Panc1 (cell line): ENCODE data around the gene OR1A1. TPM values are rescaled to one million over a fixed set of nuclear protein-coding genes. Genes with fewer than 3 reads are reported as not detected.
"Not testable (repeated sequence)": the region's sequence is repeated elsewhere in the genome, so short reads cannot be mapped to it uniquely, and the experiment has no call there.

Source experiments
- ATAC-seq: fragments of 200-7000 bp; cut with Tn5 transposase; 2 replicates; pipeline ENCODE4 v1.9.1; 2020; ENCODE audit warnings: mild to moderate bottlenecking, moderate library complexity
- BruUV-seq: library from RNA; stranded (reverse); fragments of 400-500 nt; replicated peaks from 2 replicates; lab custom pipeline; 2021; lab: Mats Ljungman, UMichigan
- CTCF ChIA-PET: fragments of 300-600 bp; sonication (Branson Sonifier 250); formaldehyde crosslinking; loops from one replicate; lab custom pipeline; 2022; ENCODE audit warnings: antibody characterized with exemption; lab: Charles Lee
- POLR2A ChIA-PET: fragments of 300-600 bp; sonication (Branson Sonifier 250); formaldehyde crosslinking; loops from one replicate; lab custom pipeline; 2022; ENCODE audit warnings: antibody characterized with exemption; lab: Charles Lee
- DNase-seq: peaks from one replicate; pipeline ENCODE4 v3.0.0-alpha.2; 2010; ENCODE audit warnings: low read depth, low spot score
- H3K27ac ChIP-seq: 2 replicates; pipeline ENCODE4 v1.5.1; 2011; ENCODE audit warnings: mild to moderate bottlenecking, low read length, inconsistent platforms
- H3K27me3 ChIP-seq: fragments of 200-500 bp; sonication (Bioruptor generic); 2 replicates; pipeline ENCODE4 v1.6.0; 2014; ENCODE audit warnings: low read length, inconsistent platforms; ENCODE audit not compliant: control insufficient read depth, insufficient read depth
- H3K36me3 ChIP-seq: fragments of 200-500 bp; sonication (Bioruptor generic); 2 replicates; pipeline ENCODE4 v1.5.1; 2014; ENCODE audit warnings: inconsistent platforms, mild to moderate bottlenecking, low read length, moderate library complexity; ENCODE audit not compliant: control insufficient read depth, insufficient read depth
- H3K4me1 ChIP-seq: 2 replicates; pipeline ENCODE4 v1.5.1; 2011; ENCODE audit warnings: inconsistent platforms, mild to moderate bottlenecking, low read length, moderate library complexity; ENCODE audit not compliant: control insufficient read depth, insufficient read depth
- H3K4me3 ChIP-seq, 2 experiments: 2 replicates each; pipeline ENCODE4 v1.5.1; 2011 to 2012; ENCODE audit warnings: low read depth in 2 of 2, low read length in 2 of 2, mild to moderate bottlenecking in 2 of 2, inconsistent platforms in 1 of 2, moderate library complexity in 1 of 2
- H3K9me3 ChIP-seq: fragments of 200-500 bp; sonication (Bioruptor generic); 2 replicates; pipeline ENCODE4 v1.5.1; 2014; ENCODE audit warnings: low read depth, mild to moderate bottlenecking, inconsistent platforms, low read length, moderate library complexity; ENCODE audit not compliant: control insufficient read depth, insufficient read depth
- in situ Hi-C: cut with HindIII; loops from 2 replicates; pipeline ENCODE4 v1.10.0; 2016; ENCODE audit warnings: low sequenced_read_pairs, low pct_unique_long_range_greater_than_20kb
- intact Hi-C: fragments of 100-400 bp; cut with micrococcal nuclease; formaldehyde crosslinking; loops from one replicate; pipeline ENCODE4 v1.10.0; 2022; ENCODE audit not compliant: unreplicated experiment
- total RNA-seq: library from RNA; stranded (reverse); gene quantifications from one replicate; pipeline ENCODE4 v1.2.1, GENCODE V29; 2021; ENCODE audit not compliant: unreplicated experiment

Gene OR1A1
- total RNA-seq, 1 experiment from 2014 or later: not detected

- POLR2A ChIA-PET, CTCF ChIA-PET, H3K27me3 ChIP-seq, H3K9me3 ChIP-seq, intact Hi-C loops, H3K36me3 ChIP-seq, H3K27ac ChIP-seq, BruUV-seq, H3K4me1 ChIP-seq, ATAC-seq, H3K4me3 ChIP-seq, DNase-seq, in situ Hi-C loops: not testable (repeated sequence)
Observed at GRCh38 chr17:3232300-3232699, 24.8 kb downstream of the OR1A1 start.

- H3K36me3 ChIP-seq, BruUV-seq, DNase-seq, intact Hi-C loops, H3K9me3 ChIP-seq, H3K4me3 ChIP-seq, POLR2A ChIA-PET, CTCF ChIA-PET, H3K27ac ChIP-seq, H3K27me3 ChIP-seq, H3K4me1 ChIP-seq, in situ Hi-C loops, ATAC-seq: not testable (repeated sequence)
Observed at GRCh38 chr17:3238685-3239084, 31.2 kb downstream of the OR1A1 start.

GRCh38 chr17:3241044-3241443 lies 33.6 kb downstream of the OR1A1 start:
- in situ Hi-C loops, CTCF ChIA-PET, H3K27me3 ChIP-seq, H3K36me3 ChIP-seq, H3K9me3 ChIP-seq, DNase-seq, H3K4me3 ChIP-seq, ATAC-seq, POLR2A ChIA-PET, intact Hi-C loops, H3K27ac ChIP-seq, BruUV-seq, H3K4me1 ChIP-seq: not testable (repeated sequence)

- H3K9me3 ChIP-seq, H3K27me3 ChIP-seq, DNase-seq, H3K4me1 ChIP-seq, ATAC-seq, intact Hi-C loops, POLR2A ChIA-PET, in situ Hi-C loops, H3K27ac ChIP-seq, H3K36me3 ChIP-seq, H3K4me3 ChIP-seq, CTCF ChIA-PET, BruUV-seq: not testable (repeated sequence)
Observed at GRCh38 chr17:3244841-3245240, 37.4 kb downstream of the OR1A1 start.

- H3K27ac ChIP-seq, ATAC-seq, H3K27me3 ChIP-seq, H3K4me1 ChIP-seq, DNase-seq, intact Hi-C loops, POLR2A ChIA-PET, BruUV-seq, H3K36me3 ChIP-seq, CTCF ChIA-PET, H3K9me3 ChIP-seq, H3K4me3 ChIP-seq, in situ Hi-C loops: not testable (repeated sequence)
Observed at GRCh38 chr17:3249013-3249412, 41.5 kb downstream of the OR1A1 start.
